Right lobe of liver (tissue), 6 donors: ENCODE results near the gene CAMTA1. TPM values are rescaled to one million over a fixed set of nuclear protein-coding genes. Genes with fewer than 3 reads are reported as not detected.

Source experiments
- ATAC-seq, 4 donors: fragments of 200-7000 bp; cut with Tn5 transposase; one replicate each; pipeline ENCODE4 v1.9.1; 2020; ENCODE audit warnings: mild to moderate bottlenecking in 4 of 4, moderate library complexity in 4 of 4
- DNase-seq, 3 donors: peaks; one replicate each; pipeline ENCODE4 v3.0.0-alpha.2; 2020
- H3K27ac ChIP-seq, 3 donors: fragments of 200-600 bp; one replicate each; pipeline ENCODE4 v1.8.0; 2022
- H3K27me3 ChIP-seq, 2 donors: fragments of 200-600 bp; one replicate each; pipeline ENCODE4 v1.8.0; 2022
- H3K36me3 ChIP-seq, 4 donors: fragments of 200-600 bp; sonication (generic) in 1 of 4; one replicate each; pipeline versions ENCODE4 v1.5.1 to v1.8.0; 2017 to 2022; ENCODE audit warnings: control low read depth in 1 of 4
- H3K4me1 ChIP-seq, 4 donors: fragments of 200-600 bp; sonication (generic) in 1 of 4; one replicate each; pipeline versions ENCODE4 v1.5.1 to v1.8.0; 2017 to 2022; ENCODE audit warnings: control low read depth in 1 of 4
- H3K4me3 ChIP-seq, 3 donors: fragments of 200-600 bp; one replicate each; pipeline ENCODE4 v1.8.0; 2022
- H3K9me3 ChIP-seq, 4 donors: fragments of 200-600 bp; sonication (generic) in 1 of 4; one replicate each; pipeline versions ENCODE4 v1.5.1 to v1.8.0; 2017 to 2022; ENCODE audit warnings: control low read depth in 1 of 4
- CTCF ChIP-seq, 4 donors: fragments of 200-600 bp in 3 of 4; fragments of 450-650 bp in 1 of 4; IDR thresholded peaks; one replicate each; pipeline versions ENCODE4 v1.5.1 to v1.8.0; 2016 to 2022; ENCODE audit warnings: antibody characterized with exemption in 4 of 4, mild to moderate bottlenecking in 2 of 4
- POLR2A ChIP-seq: fragments of 450-650 bp; IDR thresholded peaks from one replicate; pipeline ENCODE4 v1.6.1; 2017; ENCODE audit warnings: antibody characterized with exemption, mild to moderate bottlenecking
- WGBS: methylation state at CpG from one replicate; pipeline ENCODE4 v1.1.6; 2018; ENCODE audit warnings: low coverage, low lambda C conversion rate; ENCODE audit not compliant: insufficient coverage; ENCODE audit errors: missing lambda C conversion rate; 5-methylcytosine and 5-hydroxymethylcytosine counted together
- intact Hi-C, 2 donors: fragments of 100-400 bp; cut with DNase I; formaldehyde crosslinking; loops; one replicate each; pipeline versions ENCODE4 v1.11.2 to v1.14.1; 2022
- total RNA-seq, 6 experiments: library from RNA; depleted of rRNA in 2 of 6; stranded (reverse); fragments of >200 nt in 2 of 6; fragmentation: NEBNext Ultra II Directional in 3 of 6; extraction: Animal tissue kit (Norgen Biotek cat#: 25700) in 3 of 6; gene quantifications; one replicate each; pipeline versions ENCODE4 v1.1.0 to v1.2.4, GENCODE V29; 2016 to 2023
- donor health status: DM: no; HTN: yes; CAD: no.
- donor health status: DM: no; HTN: no; CAD: no.
- donor health status: DM: no; HTN: no; CAD: no.
- donor health status: DM: no; HTN: yes; CAD: no.
- donor health status: DM: no; HTN: yes; CAD: no.

CAMTA1 gene
- total RNA-seq, 6 experiments from 2014 or later, result 32.3 to 49.4 (median 37.2) TPM

- no peaks in the 10 kb centered on the region for H3K27me3 ChIP-seq
- intact Hi-C loops, result no loop called here
- DNase-seq (no peak), ATAC-seq (no peak)
- H3K4me3 ChIP-seq, result no peak overlapping the region
- TF ChIP-seq CTCF (IDR thresholded peaks at IDR 0.05), result no peak
- TF ChIP-seq POLR2A, result no peak
- H3K9me3 ChIP-seq, result no peaks in the 10 kb centered on the region
- H3K36me3 ChIP-seq, result peaks cover 0 to 4% (median 0%) of the 10 kb centered on the region in 4 donors
- 71% methylated on average over 3 of the region's 4 CpGs for WGBS
- H3K27ac ChIP-seq, result no peak overlapping the region
- H3K4me1 ChIP-seq, result peaks cover 0 to 3% (median 0%) of the 10 kb centered on the region in 4 donors
These were observed 88.2 kb downstream of the CAMTA1 start for GRCh38 chr1:6873298-6874015.

DNA sequence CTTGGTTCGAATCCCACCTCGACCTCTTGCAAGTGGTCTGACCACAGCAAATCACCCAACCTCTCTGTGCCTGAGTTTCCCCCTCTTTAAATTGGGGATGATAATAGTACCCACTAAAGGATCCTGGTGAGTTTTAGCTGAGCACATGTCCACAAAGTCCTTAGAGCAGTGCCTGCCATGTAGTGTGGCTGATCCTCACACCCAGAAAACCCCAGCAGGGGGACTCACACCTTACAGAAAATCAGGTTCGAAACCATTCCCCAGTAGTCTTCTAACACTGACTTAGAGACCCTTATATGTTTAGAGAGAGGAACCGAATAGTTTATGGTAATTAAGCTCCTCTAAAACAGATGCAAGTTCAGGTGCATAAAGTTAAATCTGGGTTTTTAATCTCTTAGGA is 89.0 kb downstream of the CAMTA1 start:
- no peak for TF ChIP-seq POLR2A
- no peak for TF ChIP-seq CTCF (IDR thresholded peaks at IDR 0.05)

GRCh38 chr1:6880951-6881690 is 95.9 kb downstream of the CAMTA1 start:
- DNase-seq, result no peak
- Histone ChIP-seq H3K27me3 (no peaks in the 10 kb centered on the region), H3K4me3 (no peak overlapping the region), H3K4me1 (peaks cover 0 to 5% (median 2%) of the 10 kb centered on the region in 4 donors), H3K27ac (no peak overlapping the region), H3K36me3 (no peaks in the 10 kb centered on the region), H3K9me3 (no peaks in the 10 kb centered on the region)
- no peak for ATAC-seq
- 76% methylated on average over 10 of the region's 12 CpGs for WGBS
- intact Hi-C loops, result loop anchor here (10.0 kb wide), 1 partner anchor 86 kb away; no protein-coding TSS in a partner anchor
- TF ChIP-seq CTCF (IDR thresholded peaks at IDR 0.05), result no peak
- no peak for TF ChIP-seq POLR2A

More for the DNA sequence above, 89.0 kb downstream of the CAMTA1 start:
- DNase-seq, result no peak
- no peak for ATAC-seq
- peaks cover 0 to 4% (median 0%) of the 10 kb centered on the region in 4 donors for H3K36me3 ChIP-seq
- intact Hi-C loops, result no loop called here
- no peaks in the 10 kb centered on the region for H3K9me3 ChIP-seq
- H3K4me1 ChIP-seq, result peaks cover 0 to 3% (median 0%) of the 10 kb centered on the region in 4 donors
- H3K4me3 ChIP-seq, result no peak overlapping the region
- no peak overlapping the region for H3K27ac ChIP-seq
- no peaks in the 10 kb centered on the region for H3K27me3 ChIP-seq
- WGBS, result 83% methylated on average over 2 of the region's 4 CpGs

GRCh38 chr1:6882414-6882813 is 97.2 kb downstream of the CAMTA1 start:
- Histone ChIP-seq H3K9me3 (no peaks in the 10 kb centered on the region), H3K4me1 (peaks cover 0 to 5% (median 2%) of the 10 kb centered on the region in 4 donors), H3K36me3 (no peaks in the 10 kb centered on the region), H3K27me3 (no peaks in the 10 kb centered on the region), H3K4me3 (no peak overlapping the region), H3K27ac (no peak overlapping the region)
- no peak for ATAC-seq
- TF ChIP-seq CTCF (IDR thresholded peaks at IDR 0.05) (no peak), POLR2A (no peak)
- 100% methylated on average over 2 of the region's 2 CpGs for WGBS
- no peak for DNase-seq
- intact Hi-C loops, result loop anchor here (10.0 kb wide), 1 partner anchor 88 kb away; no protein-coding TSS in a partner anchor
